ENCODE measurements around the gene ZNF780B.
A peak's percentile ranks its signal among the peaks of the same experiment; 100 is the strongest.
"Not testable (repeated sequence)": the region's sequence is repeated elsewhere in the genome, so short reads cannot be mapped to it uniquely, and the experiment has no call there.

The ZNF780B gene

GRCh38 chr19:40038047-40038446, 18.0 kb downstream of the ZNF780B start:
- not testable (repeated sequence) for DNase-seq (ENCODE audit: low read depth)

GRCh38 chr19:40035996-40036395, 20.0 kb downstream of the ZNF780B start:
- no peak for DNase-seq (ENCODE audit: low read depth)

- DNase-seq (ENCODE audit: low read depth): no peak
Observed at GRCh38 chr19:40033989-40034560, 22.0 kb downstream of the ZNF780B start.

- no peak for DNase-seq (ENCODE audit: low read depth)
Observed at GRCh38 chr19:40026597-40026970, 29.4 kb downstream of the ZNF780B start.

GRCh38 chr19:40025938-40026596, 30.0 kb downstream of the ZNF780B start:
- DNase-seq (ENCODE audit: low read depth): no peak

GRCh38 chr19:40023969-40024368, 32.1 kb downstream of the ZNF780B start:
- DNase-seq (ENCODE audit: low read depth): no peak

GRCh38 chr19:40013991-40014390, 42.0 kb downstream of the ZNF780B start:
- no peak for DNase-seq (ENCODE audit: low read depth)

- no peak for DNase-seq (ENCODE audit: low read depth)
Observed at GRCh38 chr19:40009674-40010073, 46.4 kb downstream of the ZNF780B start.

- no peak for DNase-seq (ENCODE audit: low read depth)
Observed at GRCh38 chr19:40006273-40006691, 49.7 kb downstream of the ZNF780B start.

DNA sequence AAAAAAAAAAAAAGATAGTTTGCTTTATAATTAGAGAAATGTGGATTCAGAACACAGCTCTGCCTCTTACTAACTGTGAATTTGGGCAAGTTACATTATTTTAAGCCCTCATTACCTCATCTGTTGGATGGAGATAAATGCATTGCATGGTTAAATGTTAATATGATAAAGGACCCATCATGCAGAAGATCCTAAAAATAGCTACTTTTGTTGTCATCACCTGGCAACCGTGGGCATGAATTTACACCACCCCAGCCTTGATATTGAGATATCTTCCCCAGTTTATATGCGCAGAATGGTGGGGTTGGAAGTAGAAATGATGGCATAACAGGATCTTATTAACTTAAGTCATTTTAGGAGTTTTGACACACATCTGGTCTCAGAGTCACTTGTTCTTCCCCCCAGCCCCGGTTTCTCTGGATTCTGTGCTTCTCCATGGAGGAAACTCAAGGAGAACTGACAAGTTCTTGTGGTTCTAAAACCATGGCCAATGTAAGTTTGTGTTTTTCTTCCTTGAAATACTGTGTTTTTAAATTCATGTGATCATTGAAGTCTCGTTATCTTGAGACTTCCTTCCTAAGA, 50.2 kb downstream of the ZNF780B start:
- no peak for DNase-seq (ENCODE audit: low read depth)

- no peak for DNase-seq (ENCODE audit: low read depth)
Observed at GRCh38 chr19:39998501-39998900, 57.5 kb downstream of the ZNF780B start.

GRCh38 chr19:39997638-39998216, 58.3 kb downstream of the ZNF780B start:
- DNase-seq (ENCODE audit: low read depth): no peak

DNA sequence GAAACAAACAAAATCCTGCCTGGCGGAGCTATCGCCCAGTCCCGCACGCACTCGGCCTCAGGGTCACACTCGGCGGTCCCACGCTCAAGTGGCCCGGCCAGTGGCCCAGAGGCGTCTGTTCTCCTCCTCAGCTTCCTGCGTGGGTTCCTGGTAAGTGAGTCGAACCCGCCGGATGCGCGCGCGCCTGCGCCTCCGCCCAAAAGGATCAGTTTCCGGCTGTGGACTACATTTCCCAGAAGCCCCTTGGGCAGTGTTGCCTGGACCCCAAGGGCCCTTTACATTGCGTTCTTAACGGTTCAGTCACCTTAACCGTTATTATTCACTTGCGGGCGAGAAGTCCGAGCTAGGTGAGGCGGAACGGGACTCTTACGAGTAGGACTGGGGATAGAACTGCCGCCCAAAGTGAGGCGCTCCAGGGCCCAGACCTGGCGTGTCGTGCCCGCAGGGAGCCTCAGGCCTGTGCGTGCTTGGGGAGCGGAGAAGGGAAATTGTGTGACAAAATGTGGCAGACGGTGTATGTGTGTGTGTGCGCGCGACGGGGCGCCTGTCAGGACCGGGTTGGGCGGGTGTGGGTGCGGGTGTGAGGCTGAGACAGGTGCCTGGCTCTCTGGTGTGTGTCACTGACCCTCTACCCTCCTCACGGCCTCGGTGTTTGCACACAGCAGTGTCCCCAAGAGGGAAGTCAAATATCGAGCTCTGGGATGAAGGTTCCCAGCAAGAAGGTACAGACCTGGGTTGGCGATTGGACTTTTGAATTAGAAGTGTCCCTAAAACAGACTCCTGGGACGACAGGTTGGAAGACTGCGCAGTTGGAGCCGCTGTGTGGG, 59.0 kb downstream of the ZNF780B start, which contains the start of gene ZNF546:
TSS of gene ZNF546 (plus strand) at position 250 of the 827 bp plus-strand sequence. CDS start 1,267 bp downstream, outside the sequence.
- peak; percentile 90 for DNase-seq (ENCODE audit: low read depth)

- peak; percentile 23 for DNase-seq (ENCODE audit: low read depth)
Observed at GRCh38 chr19:39996218-39996810, 59.7 kb downstream of the ZNF780B start.

GRCh38 chr19:39995794-39996193, 60.2 kb downstream of the ZNF780B start:
- no peak for DNase-seq (ENCODE audit: low read depth)

- DNase-seq (ENCODE audit: low read depth): no peak
Observed at GRCh38 chr19:39994361-39994760, 61.7 kb downstream of the ZNF780B start.

GRCh38 chr19:39993605-39994004, 62.4 kb downstream of the ZNF780B start:
- DNase-seq (ENCODE audit: low read depth): no peak

GRCh38 chr19:39987596-39987995, 68.4 kb downstream of the ZNF780B start:
- no peak for DNase-seq (ENCODE audit: low read depth)

DNA sequence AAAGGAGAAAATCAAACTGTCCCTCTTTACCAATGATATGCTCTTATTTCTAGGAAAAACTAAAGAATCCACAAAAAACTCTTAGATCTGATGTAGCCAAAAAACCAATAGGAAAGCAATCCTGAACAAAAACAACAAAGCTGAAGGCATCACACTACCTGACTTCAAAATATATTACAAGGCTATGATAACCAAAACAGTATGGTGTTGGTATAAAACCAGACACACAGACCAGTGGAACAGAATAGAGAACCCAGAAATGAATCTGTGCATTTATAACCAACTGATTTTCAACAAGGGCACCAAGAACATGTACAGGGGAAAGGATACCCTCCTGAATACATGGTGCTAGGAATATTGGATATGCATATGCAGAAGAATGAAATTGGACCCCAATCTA, 68.9 kb downstream of the ZNF780B start:
- no peak for DNase-seq (ENCODE audit: low read depth)

DNA sequence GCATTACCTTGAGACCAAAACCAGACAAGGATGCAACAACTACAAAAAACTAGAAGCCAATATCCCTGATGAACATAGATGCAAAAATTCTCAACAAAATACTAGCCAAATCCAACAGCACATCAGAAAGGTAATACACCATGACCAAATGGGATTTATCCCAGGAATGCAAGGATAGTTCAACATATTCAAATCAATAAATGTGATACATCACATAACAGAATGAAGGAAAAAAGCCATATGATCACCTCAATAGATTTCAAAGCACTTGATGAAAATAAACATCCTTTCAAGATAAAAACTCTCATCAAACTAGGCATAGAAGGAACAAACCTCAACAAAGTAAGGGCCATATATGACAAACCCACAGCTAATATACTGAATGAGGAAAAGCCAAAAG, 69.4 kb downstream of the ZNF780B start:
- no peak for DNase-seq (ENCODE audit: low read depth)

- no peak for DNase-seq (ENCODE audit: low read depth)
Observed at GRCh38 chr19:39983695-39984300, 72.2 kb downstream of the ZNF780B start.

Data from activated T-cell treated with anti-CD3 and anti-CD28 coated beads for 24 hours (primary cell).